Activated T-helper 2 cell treated with anti-CD3 and anti-CD28 coated beads, Interferon-gamma antibody, Interleukin-2, Interleukin-4, amounts not matched to agents 10 μg/mL and 5 μg/mL and 100 μg/mL, durations not matched to agents 14 hours and 24 hours and 36 hours (primary cell): ENCODE data around the gene PUSL1. TPM values are rescaled to one million over a fixed set of nuclear protein-coding genes. Genes with fewer than 3 reads are reported as not detected.

Experiments used
- DNase-seq: peaks from one replicate; pipeline ENCODE4 v3.0.0; 2021; ENCODE audit warnings: low spot score
- H3K27ac Mint-ChIP-seq: one replicate; pipeline ENCODE4 v1.8.0; 2021; ENCODE audit warnings: mixed read lengths
- H3K27me3 Mint-ChIP-seq: one replicate; pipeline ENCODE4 v1.8.0; 2021; ENCODE audit warnings: low read depth, mixed read lengths
- H3K36me3 Mint-ChIP-seq: one replicate; pipeline ENCODE4 v1.8.0; 2021; ENCODE audit warnings: low read depth, mixed read lengths
- H3K4me1 Mint-ChIP-seq: one replicate; pipeline ENCODE4 v1.8.0; 2021; ENCODE audit warnings: low read depth, mixed read lengths
- H3K4me3 Mint-ChIP-seq: one replicate; pipeline ENCODE4 v1.8.0; 2021; ENCODE audit warnings: low read depth, mild to moderate bottlenecking, moderate library complexity, mixed read lengths
- H3K9me3 Mint-ChIP-seq: one replicate; pipeline ENCODE4 v1.8.0; 2021; ENCODE audit warnings: mixed read lengths
- intact Hi-C: fragments of 100-400 bp; cut with micrococcal nuclease; formaldehyde crosslinking; loops from one replicate; pipeline ENCODE4 v1.15.1; 2023
- total RNA-seq: library from RNA; stranded (reverse); gene quantifications from 2 replicates; pipeline ENCODE4 v1.2.3, GENCODE V29; 2022

The PUSL1 gene
- total RNA-seq, 1 donor from 2014 or later: 31.8 TPM

- Mint-ChIP-seq H3K4me1 (no peaks in the 10 kb centered on the region), H3K4me3 (no peak overlapping the region), H3K27ac (no peak overlapping the region), H3K27me3 (no peaks in the 10 kb centered on the region), H3K9me3 (no peaks in the 10 kb centered on the region), H3K36me3 (no peaks in the 10 kb centered on the region)
- intact Hi-C loops: loop anchor here (5.0 kb wide), 2 partner anchors 171 to 261 kb away; no protein-coding TSS in a partner anchor
- no peak for DNase-seq
Measured at GRCh38 chr1:1292851-1293250, 15.5 kb upstream of the PUSL1 start.

GRCh38 chr1:1293263-1294249, 14.8 kb upstream of the PUSL1 start:
- Mint-ChIP-seq H3K9me3 (no peaks in the 10 kb centered on the region), H3K36me3 (no peaks in the 10 kb centered on the region), H3K27me3 (no peaks in the 10 kb centered on the region), H3K27ac (no peak overlapping the region), H3K4me1 (no peaks in the 10 kb centered on the region), H3K4me3 (no peak overlapping the region)
- DNase-seq: no peak
- intact Hi-C loops: loop anchor here (5.0 kb wide), 2 partner anchors 171 to 261 kb away; no protein-coding TSS in a partner anchor

DNA sequence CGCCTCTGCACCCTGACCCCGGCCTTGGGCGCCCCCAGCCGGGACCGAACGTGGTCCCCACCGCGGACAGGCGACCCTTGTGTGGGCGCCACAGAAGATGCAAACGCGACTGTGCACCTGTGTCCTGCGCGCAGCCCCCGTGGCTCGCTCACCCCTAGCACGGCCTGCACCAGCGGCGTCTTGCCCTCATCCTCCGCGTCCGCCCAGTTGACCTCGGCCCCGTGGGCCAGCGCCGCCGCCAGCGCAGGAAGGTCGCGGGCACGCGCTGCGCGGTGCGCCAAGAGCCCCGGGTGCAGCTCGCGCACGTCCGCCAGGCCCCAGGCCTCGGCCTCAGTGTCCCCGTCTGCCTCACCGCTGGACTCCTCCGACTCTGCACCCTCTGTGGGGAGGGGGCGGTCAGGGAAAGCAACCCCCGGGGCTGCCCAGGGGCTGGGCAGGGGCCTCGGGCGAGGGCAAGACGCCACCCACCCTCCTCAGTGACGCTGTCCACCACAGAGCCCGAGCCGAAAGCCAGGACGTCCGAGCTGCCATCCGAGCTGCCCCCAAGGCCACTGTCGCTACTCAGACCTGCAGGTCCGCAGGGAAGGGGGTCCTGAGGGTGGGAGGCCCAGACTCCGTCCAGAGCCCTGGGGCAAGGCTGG, 14.0 kb upstream of the PUSL1 start:
- Mint-ChIP-seq H3K9me3 (no peaks in the 10 kb centered on the region), H3K36me3 (no peaks in the 10 kb centered on the region), H3K27ac (no peak overlapping the region), H3K4me1 (no peaks in the 10 kb centered on the region), H3K27me3 (no peaks in the 10 kb centered on the region), H3K4me3 (no peak overlapping the region)
- intact Hi-C loops: loop anchor here (5.0 kb wide), 2 partner anchors 172 to 262 kb away; no protein-coding TSS in a partner anchor
- no peak for DNase-seq

DNA sequence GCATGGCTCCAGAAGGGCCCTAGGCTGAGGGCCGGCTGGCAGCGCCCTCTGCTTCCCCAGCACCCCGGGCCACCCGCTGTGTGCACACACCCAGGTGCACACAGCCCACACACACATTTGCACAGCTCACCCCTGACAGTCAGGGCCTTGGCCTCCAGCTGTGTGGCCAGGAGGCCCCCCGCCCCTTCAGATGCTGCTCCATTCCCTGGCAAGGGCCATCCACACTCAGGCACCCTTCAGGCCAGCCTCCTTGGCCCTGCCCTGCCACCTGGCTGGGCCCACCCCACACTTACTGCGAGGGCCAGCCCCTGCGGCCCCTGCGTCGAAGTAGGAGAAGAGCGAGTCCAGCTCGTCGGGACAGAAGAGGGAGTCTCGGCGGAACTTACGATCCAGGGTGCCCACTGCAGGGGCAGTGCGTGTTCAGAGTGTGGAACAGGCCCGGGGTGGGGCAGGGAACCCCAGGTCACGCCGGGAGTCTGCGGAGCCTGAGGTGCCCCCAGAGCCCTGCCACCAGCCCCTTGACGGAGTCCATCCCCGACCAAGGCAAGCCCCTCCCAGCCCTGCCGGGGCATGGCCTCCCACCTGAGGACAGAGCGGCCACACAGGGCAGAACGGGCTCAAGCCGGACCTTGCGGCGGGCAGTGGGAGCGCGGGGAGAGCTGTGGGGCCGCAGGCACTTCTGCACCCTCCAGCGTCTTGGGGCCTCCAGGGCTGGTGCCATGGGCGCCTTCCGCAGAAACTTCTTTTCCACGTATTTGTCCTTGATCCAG, 13.1 kb upstream of the PUSL1 start:
- Mint-ChIP-seq H3K9me3 (no peaks in the 10 kb centered on the region), H3K27me3 (no peaks in the 10 kb centered on the region), H3K4me1 (no peaks in the 10 kb centered on the region), H3K4me3 (no peak overlapping the region), H3K36me3 (no peaks in the 10 kb centered on the region), H3K27ac (no peak overlapping the region)
- intact Hi-C loops: no loop called here
- DNase-seq: no peak

DNA sequence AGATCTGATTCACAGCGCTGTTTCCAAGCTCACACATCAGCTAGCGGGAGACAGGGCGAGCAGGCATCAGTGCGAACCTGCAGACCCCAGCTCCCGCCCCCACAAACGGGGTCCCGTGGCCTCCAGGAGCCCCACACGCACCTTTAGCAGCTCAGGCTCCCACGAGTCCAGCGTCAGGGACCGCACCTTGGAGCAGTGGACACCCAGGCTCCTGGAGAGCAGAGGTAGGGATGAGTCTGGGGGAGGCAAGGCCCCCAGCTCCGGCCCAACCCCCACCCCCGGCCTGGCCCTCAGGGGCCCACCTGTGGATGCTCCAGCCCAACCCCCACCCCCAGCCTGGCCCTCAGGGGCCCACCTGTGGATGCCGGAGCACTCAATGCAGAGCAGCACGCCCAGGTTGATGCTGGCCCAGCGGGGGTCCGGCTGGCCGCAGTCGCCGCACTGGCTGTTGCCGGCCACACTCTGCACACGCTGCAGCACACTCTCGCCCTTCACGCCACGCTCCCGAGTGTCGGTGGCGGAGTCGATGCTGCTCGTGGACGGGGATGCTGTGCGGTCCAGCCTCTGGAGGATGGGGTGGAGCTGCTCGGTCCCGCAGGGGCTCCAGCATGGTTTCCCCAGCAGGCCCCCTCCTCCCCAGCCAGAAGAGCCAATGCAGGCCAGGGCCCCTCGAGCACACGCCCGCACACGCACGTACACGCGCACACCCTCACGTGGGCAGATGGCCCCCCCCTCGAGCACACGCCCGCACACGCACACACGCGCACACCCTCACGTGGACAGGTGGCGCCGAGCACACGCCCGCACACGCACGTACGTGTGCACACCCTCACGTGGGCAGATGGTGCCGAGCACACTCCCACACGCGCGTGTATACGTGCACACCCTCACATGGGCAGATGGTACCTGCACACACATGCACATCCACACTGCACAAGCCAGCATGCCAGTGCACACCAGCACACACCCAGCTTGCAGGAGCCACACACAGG, 12.0 kb upstream of the PUSL1 start:
- H3K27me3 Mint-ChIP-seq: no peaks in the 10 kb centered on the region
- DNase-seq: no peak
- no peak overlapping the region for H3K4me3 Mint-ChIP-seq
- H3K4me1 Mint-ChIP-seq: no peaks in the 10 kb centered on the region
- H3K36me3 Mint-ChIP-seq: no peaks in the 10 kb centered on the region
- no peaks in the 10 kb centered on the region for H3K9me3 Mint-ChIP-seq
- H3K27ac Mint-ChIP-seq: no peak overlapping the region
- intact Hi-C loops: no loop called here

DNA sequence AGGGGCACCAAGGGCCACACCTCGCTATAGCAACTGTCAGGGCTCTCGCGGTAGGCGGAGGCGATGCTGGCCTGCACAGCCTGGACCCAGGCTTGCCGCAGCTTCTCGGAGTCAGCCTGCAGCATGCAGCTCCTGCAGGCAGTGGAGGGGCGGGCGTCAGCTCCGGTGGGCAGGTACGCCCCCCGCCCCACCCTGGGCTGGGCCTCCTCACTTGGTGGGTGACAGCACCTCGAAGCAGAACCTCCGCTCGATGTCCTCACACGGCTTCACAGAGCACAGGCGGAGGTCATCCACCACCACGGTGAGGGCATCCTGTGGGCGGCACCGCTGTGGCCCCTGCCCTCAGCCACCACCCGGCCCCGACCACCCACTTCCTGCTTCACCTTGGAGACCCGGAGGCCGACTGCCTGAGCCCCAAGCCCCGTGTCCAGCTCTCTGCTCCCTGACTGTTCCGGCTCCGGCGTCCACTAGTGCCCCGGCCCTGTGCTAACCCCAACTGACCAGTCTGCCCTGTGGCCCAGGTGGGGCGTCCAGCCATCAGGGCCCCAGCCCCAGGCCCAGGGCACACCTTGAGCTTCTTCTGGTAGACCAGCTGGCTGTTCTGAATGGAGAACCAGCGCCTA, 10.5 kb upstream of the PUSL1 start:
- Mint-ChIP-seq H3K36me3 (no peaks in the 10 kb centered on the region), H3K9me3 (no peaks in the 10 kb centered on the region), H3K4me1 (no peaks in the 10 kb centered on the region), H3K27ac (no peak overlapping the region), H3K27me3 (no peaks in the 10 kb centered on the region), H3K4me3 (no peak overlapping the region)
- intact Hi-C loops: no loop called here
- no peak for DNase-seq

GRCh38 chr1:1298861-1299685, 9.3 kb upstream of the PUSL1 start:
- Mint-ChIP-seq H3K4me1 (no peaks in the 10 kb centered on the region), H3K36me3 (no peaks in the 10 kb centered on the region), H3K27me3 (no peaks in the 10 kb centered on the region), H3K4me3 (no peak overlapping the region), H3K9me3 (no peaks in the 10 kb centered on the region), H3K27ac (no peak overlapping the region)
- intact Hi-C loops: no loop called here
- DNase-seq: no peak

DNA sequence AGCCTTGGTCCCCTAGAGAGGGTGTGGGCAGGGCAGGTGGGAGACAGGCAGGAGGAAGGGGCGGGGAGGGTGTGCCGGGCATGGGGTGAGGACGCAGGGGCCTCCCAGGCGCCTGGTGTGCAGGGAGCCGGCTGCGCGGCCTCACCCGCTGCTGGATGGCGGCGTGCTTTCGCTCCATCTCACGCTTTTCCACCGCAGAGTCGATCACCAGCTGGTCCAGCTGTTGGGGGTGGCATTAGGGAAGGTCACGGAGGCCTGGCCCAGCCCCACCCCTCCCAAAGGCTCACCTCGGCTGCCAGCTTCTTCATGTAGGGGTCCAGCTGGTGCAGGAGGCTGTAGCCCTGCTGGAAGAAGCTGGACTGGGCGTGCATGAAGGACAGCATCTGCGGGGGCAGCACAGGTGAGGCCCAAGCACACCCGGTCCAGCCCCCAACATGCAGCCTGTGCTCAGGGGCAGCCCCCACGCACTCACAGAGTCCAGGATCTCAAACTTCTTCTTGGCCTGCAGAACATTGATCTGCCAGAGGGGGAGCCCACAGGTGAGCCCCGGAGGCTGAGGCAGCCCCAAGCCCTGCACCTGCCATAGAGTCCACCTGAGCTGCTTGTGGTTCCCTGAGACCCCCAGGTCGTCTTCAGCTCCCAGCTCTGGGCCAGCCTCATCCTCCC, 8.6 kb upstream of the PUSL1 start:
- intact Hi-C loops: loop anchor here (10.0 kb wide), 1 partner anchor 75 kb away; the partner anchor contains the start of gene AURKAIP1
- no peaks in the 10 kb centered on the region for H3K27me3 Mint-ChIP-seq
- no peaks in the 10 kb centered on the region for H3K4me1 Mint-ChIP-seq
- H3K36me3 Mint-ChIP-seq: no peaks in the 10 kb centered on the region
- no peak overlapping the region for H3K27ac Mint-ChIP-seq
- no peaks in the 10 kb centered on the region for H3K9me3 Mint-ChIP-seq
- no peak overlapping the region for H3K4me3 Mint-ChIP-seq
- DNase-seq: no peak

DNA sequence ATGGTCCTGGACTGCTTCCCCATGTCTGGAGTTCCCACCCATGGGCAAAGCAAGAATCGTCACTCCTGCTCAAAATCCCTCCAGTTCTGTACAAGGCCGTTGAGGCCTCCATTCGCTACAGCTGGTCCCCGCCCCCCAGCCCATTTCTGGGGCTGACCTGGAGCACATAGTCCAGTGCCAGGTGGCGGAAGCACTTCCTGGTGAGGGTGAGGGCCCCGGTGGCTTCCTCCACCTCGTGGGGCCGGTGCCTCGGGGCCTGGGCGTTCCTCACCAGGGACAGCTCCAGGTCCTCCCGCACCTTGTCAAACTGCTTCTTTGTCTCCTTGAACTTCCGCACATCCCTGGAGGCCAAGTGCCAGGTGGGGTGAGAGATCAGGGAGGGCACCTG, 8.1 kb upstream of the PUSL1 start:
- H3K36me3 Mint-ChIP-seq: no peaks in the 10 kb centered on the region
- no peak overlapping the region for H3K27ac Mint-ChIP-seq
- no peaks in the 10 kb centered on the region for H3K27me3 Mint-ChIP-seq
- DNase-seq: no peak
- intact Hi-C loops: loop anchor here (10.0 kb wide), 1 partner anchor 74 kb away; the partner anchor contains the start of gene AURKAIP1
- no peaks in the 10 kb centered on the region for H3K4me1 Mint-ChIP-seq
- H3K4me3 Mint-ChIP-seq: no peak overlapping the region
- H3K9me3 Mint-ChIP-seq: no peaks in the 10 kb centered on the region

DNA sequence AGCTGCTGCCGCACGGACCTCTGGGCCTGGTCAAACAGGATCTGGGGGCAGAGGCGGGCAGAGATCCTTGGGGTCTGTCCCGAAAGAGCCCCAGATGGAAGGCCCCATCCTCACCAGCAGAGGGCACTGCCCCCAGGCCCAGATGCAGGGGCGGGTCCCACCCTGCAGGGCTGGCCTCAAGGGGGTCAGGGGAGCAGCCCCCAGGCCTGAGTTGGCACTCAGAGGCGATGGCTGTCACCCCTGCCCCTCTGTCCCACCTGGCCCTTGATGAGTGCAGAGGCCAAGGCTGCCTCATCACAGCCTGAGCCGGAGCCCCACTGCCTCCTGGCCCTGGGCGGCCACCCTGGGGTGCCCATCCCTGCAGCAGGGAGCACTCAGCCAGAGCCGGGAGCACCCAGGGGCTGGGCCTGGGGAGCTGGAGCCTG, 6.4 kb upstream of the PUSL1 start:
- H3K4me3 Mint-ChIP-seq: no peak overlapping the region
- peaks cover 10% of the 10 kb centered on the region for H3K4me1 Mint-ChIP-seq
- H3K27ac Mint-ChIP-seq: no peak overlapping the region
- H3K36me3 Mint-ChIP-seq: no peaks in the 10 kb centered on the region
- no peaks in the 10 kb centered on the region for H3K27me3 Mint-ChIP-seq
- no peak for DNase-seq
- intact Hi-C loops: loop anchor here (10.0 kb wide), 1 partner anchor 73 kb away; the partner anchor contains the start of gene AURKAIP1
- no peaks in the 10 kb centered on the region for H3K9me3 Mint-ChIP-seq
